ENCODE measurements around the gene CACNA1G. TPM values are rescaled to one million over a fixed set of nuclear protein-coding genes. Genes with fewer than 3 reads are reported as not detected.

Gene CACNA1G
- total RNA-seq, 1 experiment from 2014 or later, result 6.7 TPM

DNA sequence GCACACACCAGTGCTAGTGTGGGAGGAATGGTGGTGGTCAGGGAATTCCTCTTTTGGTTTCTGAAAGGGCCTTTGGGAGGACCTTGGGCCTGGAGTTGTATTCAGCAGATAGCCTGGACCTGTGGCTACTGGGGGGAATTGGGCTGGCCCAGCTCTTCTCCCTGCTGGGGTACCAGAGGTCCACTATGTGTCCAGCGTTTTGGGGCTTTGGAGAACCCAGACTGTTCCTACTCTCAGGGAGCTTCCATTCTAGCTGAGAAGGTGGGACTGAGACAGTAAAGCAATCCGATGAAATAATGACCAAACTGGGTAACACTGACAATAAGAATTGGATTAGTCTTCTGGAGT is 25.6 kb upstream of the CACNA1G start (continued):
- no peak for TF ChIP-seq SMAD3 (CRISPR knock-in tag; IDR thresholded peaks at IDR 0.05; ENCODE audit: borderline replicate concordance)
- no peak for TF ChIP-seq NFYB (CRISPR knock-in tag; conservative IDR thresholded peaks at IDR 0.05; ENCODE audit: low read depth)
- TF ChIP-seq, protein P1, sequence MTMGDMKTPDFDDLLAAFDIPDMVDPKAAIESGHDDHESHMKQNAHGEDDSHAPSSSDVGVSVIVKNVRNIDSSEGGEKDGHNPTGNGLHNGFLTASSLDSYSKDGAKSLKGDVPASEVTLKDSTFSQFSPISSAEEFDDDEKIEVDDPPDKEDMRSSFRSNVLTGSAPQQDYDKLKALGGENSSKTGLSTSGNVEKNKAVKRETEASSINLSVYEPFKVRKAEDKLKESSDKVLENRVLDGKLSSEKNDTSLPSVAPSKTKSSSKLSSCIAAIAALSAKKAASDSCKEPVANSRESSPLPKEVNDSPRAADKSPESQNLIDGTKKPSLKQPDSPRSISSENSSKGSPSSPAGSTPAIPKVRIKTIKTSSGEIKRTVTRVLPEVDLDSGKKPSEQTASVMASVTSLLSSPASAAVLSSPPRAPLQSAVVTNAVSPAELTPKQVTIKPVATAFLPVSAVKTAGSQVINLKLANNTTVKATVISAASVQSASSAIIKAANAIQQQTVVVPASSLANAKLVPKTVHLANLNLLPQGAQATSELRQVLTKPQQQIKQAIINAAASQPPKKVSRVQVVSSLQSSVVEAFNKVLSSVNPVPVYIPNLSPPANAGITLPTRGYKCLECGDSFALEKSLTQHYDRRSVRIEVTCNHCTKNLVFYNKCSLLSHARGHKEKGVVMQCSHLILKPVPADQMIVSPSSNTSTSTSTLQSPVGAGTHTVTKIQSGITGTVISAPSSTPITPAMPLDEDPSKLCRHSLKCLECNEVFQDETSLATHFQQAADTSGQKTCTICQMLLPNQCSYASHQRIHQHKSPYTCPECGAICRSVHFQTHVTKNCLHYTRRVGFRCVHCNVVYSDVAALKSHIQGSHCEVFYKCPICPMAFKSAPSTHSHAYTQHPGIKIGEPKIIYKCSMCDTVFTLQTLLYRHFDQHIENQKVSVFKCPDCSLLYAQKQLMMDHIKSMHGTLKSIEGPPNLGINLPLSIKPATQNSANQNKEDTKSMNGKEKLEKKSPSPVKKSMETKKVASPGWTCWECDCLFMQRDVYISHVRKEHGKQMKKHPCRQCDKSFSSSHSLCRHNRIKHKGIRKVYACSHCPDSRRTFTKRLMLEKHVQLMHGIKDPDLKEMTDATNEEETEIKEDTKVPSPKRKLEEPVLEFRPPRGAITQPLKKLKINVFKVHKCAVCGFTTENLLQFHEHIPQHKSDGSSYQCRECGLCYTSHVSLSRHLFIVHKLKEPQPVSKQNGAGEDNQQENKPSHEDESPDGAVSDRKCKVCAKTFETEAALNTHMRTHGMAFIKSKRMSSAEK (CRISPR knock-in tag; IDR thresholded peaks at IDR 0.05; ENCODE audit: borderline replicate concordance), result no peak
- TF ChIP-seq, protein P2, sequence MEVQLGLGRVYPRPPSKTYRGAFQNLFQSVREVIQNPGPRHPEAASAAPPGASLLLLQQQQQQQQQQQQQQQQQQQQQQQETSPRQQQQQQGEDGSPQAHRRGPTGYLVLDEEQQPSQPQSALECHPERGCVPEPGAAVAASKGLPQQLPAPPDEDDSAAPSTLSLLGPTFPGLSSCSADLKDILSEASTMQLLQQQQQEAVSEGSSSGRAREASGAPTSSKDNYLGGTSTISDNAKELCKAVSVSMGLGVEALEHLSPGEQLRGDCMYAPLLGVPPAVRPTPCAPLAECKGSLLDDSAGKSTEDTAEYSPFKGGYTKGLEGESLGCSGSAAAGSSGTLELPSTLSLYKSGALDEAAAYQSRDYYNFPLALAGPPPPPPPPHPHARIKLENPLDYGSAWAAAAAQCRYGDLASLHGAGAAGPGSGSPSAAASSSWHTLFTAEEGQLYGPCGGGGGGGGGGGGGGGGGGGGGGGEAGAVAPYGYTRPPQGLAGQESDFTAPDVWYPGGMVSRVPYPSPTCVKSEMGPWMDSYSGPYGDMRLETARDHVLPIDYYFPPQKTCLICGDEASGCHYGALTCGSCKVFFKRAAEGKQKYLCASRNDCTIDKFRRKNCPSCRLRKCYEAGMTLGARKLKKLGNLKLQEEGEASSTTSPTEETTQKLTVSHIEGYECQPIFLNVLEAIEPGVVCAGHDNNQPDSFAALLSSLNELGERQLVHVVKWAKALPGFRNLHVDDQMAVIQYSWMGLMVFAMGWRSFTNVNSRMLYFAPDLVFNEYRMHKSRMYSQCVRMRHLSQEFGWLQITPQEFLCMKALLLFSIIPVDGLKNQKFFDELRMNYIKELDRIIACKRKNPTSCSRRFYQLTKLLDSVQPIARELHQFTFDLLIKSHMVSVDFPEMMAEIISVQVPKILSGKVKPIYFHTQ (CRISPR knock-in tag; IDR thresholded peaks at IDR 0.05), result no peak
- no peak for TF ChIP-seq NR2C2 (CRISPR knock-in tag; IDR thresholded peaks at IDR 0.05)
- no peak for TF ChIP-seq JAZF1 (CRISPR knock-in tag; IDR thresholded peaks at IDR 0.05)
- TF ChIP-seq, protein P3, sequence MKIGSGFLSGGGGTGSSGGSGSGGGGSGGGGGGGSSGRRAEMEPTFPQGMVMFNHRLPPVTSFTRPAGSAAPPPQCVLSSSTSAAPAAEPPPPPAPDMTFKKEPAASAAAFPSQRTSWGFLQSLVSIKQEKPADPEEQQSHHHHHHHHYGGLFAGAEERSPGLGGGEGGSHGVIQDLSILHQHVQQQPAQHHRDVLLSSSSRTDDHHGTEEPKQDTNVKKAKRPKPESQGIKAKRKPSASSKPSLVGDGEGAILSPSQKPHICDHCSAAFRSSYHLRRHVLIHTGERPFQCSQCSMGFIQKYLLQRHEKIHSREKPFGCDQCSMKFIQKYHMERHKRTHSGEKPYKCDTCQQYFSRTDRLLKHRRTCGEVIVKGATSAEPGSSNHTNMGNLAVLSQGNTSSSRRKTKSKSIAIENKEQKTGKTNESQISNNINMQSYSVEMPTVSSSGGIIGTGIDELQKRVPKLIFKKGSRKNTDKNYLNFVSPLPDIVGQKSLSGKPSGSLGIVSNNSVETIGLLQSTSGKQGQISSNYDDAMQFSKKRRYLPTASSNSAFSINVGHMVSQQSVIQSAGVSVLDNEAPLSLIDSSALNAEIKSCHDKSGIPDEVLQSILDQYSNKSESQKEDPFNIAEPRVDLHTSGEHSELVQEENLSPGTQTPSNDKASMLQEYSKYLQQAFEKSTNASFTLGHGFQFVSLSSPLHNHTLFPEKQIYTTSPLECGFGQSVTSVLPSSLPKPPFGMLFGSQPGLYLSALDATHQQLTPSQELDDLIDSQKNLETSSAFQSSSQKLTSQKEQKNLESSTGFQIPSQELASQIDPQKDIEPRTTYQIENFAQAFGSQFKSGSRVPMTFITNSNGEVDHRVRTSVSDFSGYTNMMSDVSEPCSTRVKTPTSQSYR (CRISPR knock-in tag; IDR thresholded peaks at IDR 0.05), result no peak
- no peak for TF ChIP-seq RELA (CRISPR knock-in tag; IDR thresholded peaks at IDR 0.05; ENCODE audit: borderline replicate concordance)
- no peak for TF ChIP-seq ATF1 (CRISPR knock-in tag; IDR thresholded peaks at IDR 0.05)
- no peak for TF ChIP-seq ZNF232 (CRISPR knock-in tag; IDR thresholded peaks at IDR 0.05)
- TF ChIP-seq, protein P4, sequence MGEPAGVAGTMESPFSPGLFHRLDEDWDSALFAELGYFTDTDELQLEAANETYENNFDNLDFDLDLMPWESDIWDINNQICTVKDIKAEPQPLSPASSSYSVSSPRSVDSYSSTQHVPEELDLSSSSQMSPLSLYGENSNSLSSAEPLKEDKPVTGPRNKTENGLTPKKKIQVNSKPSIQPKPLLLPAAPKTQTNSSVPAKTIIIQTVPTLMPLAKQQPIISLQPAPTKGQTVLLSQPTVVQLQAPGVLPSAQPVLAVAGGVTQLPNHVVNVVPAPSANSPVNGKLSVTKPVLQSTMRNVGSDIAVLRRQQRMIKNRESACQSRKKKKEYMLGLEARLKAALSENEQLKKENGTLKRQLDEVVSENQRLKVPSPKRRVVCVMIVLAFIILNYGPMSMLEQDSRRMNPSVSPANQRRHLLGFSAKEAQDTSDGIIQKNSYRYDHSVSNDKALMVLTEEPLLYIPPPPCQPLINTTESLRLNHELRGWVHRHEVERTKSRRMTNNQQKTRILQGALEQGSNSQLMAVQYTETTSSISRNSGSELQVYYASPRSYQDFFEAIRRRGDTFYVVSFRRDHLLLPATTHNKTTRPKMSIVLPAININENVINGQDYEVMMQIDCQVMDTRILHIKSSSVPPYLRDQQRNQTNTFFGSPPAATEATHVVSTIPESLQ (CRISPR knock-in tag; IDR thresholded peaks at IDR 0.05), result no peak
- no peak for TF ChIP-seq ZBTB21 (CRISPR knock-in tag; IDR thresholded peaks at IDR 0.05; ENCODE audit: borderline replicate concordance)
- no peak for TF ChIP-seq SOX15 (CRISPR knock-in tag; IDR thresholded peaks at IDR 0.05)

DNA sequence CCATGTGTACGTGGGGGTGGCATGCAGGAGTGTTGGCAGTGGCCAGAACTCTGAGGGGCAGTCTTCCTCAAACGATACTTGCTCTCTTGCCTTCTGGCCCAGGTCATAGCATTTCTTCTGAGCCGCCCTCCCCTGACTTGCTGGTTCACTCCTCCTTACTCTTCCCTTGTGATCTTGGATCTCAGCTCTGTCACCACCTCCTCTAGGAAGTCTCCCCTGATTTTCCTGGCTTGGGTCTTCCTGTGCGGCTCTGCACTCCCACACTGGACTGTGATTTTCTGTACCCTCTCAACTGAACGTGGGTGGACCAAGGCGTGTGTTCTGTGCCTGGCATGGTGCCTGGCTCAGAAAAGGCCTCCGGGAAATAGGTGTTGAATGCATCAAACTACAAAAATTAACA is 25.1 kb upstream of the CACNA1G start:
- POLR2A ChIA-PET, result no interaction called here
- TF ChIP-seq, protein P5, sequence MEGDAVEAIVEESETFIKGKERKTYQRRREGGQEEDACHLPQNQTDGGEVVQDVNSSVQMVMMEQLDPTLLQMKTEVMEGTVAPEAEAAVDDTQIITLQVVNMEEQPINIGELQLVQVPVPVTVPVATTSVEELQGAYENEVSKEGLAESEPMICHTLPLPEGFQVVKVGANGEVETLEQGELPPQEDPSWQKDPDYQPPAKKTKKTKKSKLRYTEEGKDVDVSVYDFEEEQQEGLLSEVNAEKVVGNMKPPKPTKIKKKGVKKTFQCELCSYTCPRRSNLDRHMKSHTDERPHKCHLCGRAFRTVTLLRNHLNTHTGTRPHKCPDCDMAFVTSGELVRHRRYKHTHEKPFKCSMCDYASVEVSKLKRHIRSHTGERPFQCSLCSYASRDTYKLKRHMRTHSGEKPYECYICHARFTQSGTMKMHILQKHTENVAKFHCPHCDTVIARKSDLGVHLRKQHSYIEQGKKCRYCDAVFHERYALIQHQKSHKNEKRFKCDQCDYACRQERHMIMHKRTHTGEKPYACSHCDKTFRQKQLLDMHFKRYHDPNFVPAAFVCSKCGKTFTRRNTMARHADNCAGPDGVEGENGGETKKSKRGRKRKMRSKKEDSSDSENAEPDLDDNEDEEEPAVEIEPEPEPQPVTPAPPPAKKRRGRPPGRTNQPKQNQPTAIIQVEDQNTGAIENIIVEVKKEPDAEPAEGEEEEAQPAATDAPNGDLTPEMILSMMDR (IDR thresholded peaks at IDR 0.05), result no peak
- CTCF ChIA-PET, result no interaction called here
- Mint-ChIP-seq H3K4me3 (no peak overlapping the region), H3K4me1 (peaks cover 50% of the 10 kb centered on the region), H3K9me3 (no peaks in the 10 kb centered on the region), H3K27ac (no peak overlapping the region), H3K27me3 (ENCODE audit: low read depth) (peaks cover 26% of the 10 kb centered on the region), H3K36me3 (peaks cover 13% of the 10 kb centered on the region; the same call in 1 of the 2 replicates)
- DNase-seq (ENCODE audit: low spot score) (no peak), ATAC-seq (no peak)
